Aorta (tissue), 5 donors: ENCODE results near the gene APOL6. TPM values are rescaled to one million over a fixed set of nuclear protein-coding genes. Genes with fewer than 3 reads are reported as not detected.
"Not testable (repeated sequence)": the region's sequence is repeated elsewhere in the genome, so short reads cannot be mapped to it uniquely, and the experiment has no call there.

Experiments used
- ATAC-seq: fragments of 200-7000 bp; cut with Tn5 transposase; one replicate; pipeline ENCODE4 v1.9.1; 2022; ENCODE audit warnings: moderate library complexity; ENCODE audit not compliant: low FRiP score
- DNase-seq, 2 donors: peaks; one replicate each; pipeline ENCODE4 v3.0.0-alpha.2; 2020
- H3K27ac ChIP-seq, 2 donors: one replicate each; pipeline ENCODE4 v1.5.1; 2013; ENCODE audit warnings: low read length in 2 of 2, mild to moderate bottlenecking in 2 of 2, moderate library complexity in 2 of 2, control low read depth in 1 of 2, inconsistent platforms in 1 of 2, low read depth in 1 of 2
- H3K27me3 ChIP-seq, 2 donors: one replicate each; pipeline ENCODE4 v1.6.1; 2013; ENCODE audit warnings: control low read depth in 1 of 2, low read length in 1 of 2, mild to moderate bottlenecking in 1 of 2, moderate library complexity in 1 of 2; ENCODE audit not compliant: insufficient read depth in 2 of 2, control insufficient read depth in 1 of 2
- H3K36me3 ChIP-seq, 2 donors: one replicate each; pipeline ENCODE4 v1.6.1; 2013; ENCODE audit warnings: control low read depth in 1 of 2, low read length in 1 of 2, mild to moderate bottlenecking in 1 of 2; ENCODE audit not compliant: insufficient read depth in 2 of 2, control insufficient read depth in 1 of 2
- H3K4me1 ChIP-seq, 2 donors: one replicate each; pipeline ENCODE4 v1.6.1; 2013; ENCODE audit warnings: low read length in 2 of 2, control low read depth in 1 of 2, mild to moderate bottlenecking in 1 of 2, moderate library complexity in 1 of 2; ENCODE audit not compliant: insufficient read depth in 2 of 2, control insufficient read depth in 1 of 2
- H3K4me3 ChIP-seq, 2 donors: one replicate each; pipeline ENCODE4 v1.5.1; 2013; ENCODE audit warnings: low read length in 2 of 2, control low read depth in 1 of 2, mild to moderate bottlenecking in 1 of 2
- H3K9me3 ChIP-seq: one replicate; pipeline ENCODE4 v1.6.1; 2013; ENCODE audit warnings: mild to moderate bottlenecking, low read length; ENCODE audit not compliant: control insufficient read depth
- WGBS, 2 donors: extraction: QIAGEN DNeasy Blood & Tissue Kit; methylation state at CpG; one replicate each; pipeline ENCODE4 v1.1.7; 2013; 5-methylcytosine and 5-hydroxymethylcytosine counted together
- intact Hi-C, 2 donors: fragments of 100-400 bp; cut with DNase I; formaldehyde crosslinking; loops; one replicate each; pipeline versions ENCODE4 v1.14.2 to v1.15.0; 2022
- polyA plus RNA-seq, 2 donors: library from polyadenylated mRNA; stranded (reverse); fragments of 200-250 nt; gene quantifications; one replicate each; pipeline ENCODE4 v1.2.3, GENCODE V29; 2013
- total RNA-seq, 2 donors: library from RNA; stranded (reverse); fragmentation: NEBNext Ultra II Directional; extraction: Animal tissue kit (Norgen Biotek cat#: 25700); gene quantifications; one replicate each; pipeline ENCODE4 v1.2.1, GENCODE V29; 2021
- donor health status: healthy with polysubstance abuse.
- donor health status: Bipolar disorder and iron deficiency.
- donor health status: DM: no; HTN: no; CAD: no.
- donor health status: DM: no; HTN: no; CAD: no.
- donor health status: DM: yes; HTN: yes; CAD: no.

The APOL6 gene
- total and polyA plus RNA-seq, 4 donors, result 5.0 to 19.0 (median 10.4) TPM

DNA sequence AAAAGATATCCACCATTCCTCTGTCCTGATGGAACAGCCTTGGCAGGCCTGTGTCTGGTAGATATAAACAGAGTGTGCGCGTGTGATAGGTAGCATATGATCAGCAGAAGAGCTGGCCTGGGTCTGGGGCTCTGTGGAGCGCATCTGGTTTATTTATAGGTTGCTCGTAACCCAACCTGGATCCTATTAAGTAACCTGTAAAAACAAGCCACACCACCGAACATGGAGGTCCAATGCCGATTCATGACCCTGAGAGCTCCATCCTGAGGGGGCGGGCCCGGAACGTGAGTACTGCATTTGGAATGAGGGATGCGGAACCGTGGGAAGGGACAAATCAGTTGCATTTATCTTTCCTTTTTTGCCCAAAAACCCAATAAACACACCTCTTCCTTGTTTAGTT, 37.5 kb downstream of the APOL6 start:
- Histone ChIP-seq H3K4me1 (no peaks in the 10 kb centered on the region), H3K27ac (no peak overlapping the region), H3K36me3 (no peaks in the 10 kb centered on the region), H3K27me3 (no peaks in the 10 kb centered on the region), H3K4me3 (no peak overlapping the region), H3K9me3 (peaks cover 1% of the 10 kb centered on the region)
- WGBS, 2 donors, result 88 to 89% methylated on average over 11 of the region's 11 CpGs
- DNase-seq (no peak), ATAC-seq (no peak)
- intact Hi-C loops, result no loop called here

DNA sequence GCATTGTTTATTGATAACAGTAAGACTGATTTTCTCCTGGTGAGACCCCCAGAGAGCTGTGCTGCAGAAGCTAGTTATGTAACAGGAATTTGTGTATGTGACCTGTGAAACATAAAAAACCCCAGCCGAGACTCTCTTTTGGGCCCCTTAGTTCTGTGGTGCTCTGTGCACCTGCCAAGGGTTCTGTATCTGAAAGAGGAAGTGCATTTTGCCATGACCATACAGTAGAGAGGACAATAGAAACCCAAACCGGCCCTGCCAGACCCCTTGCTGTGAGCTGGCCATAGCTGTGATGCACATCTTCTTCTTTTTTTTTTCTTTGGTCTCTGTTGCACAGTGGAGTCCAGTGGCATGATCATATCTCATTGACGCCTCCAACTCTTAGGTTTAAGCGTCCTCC, 38.1 kb downstream of the APOL6 start:
- WGBS, 2 donors, result 80 to 88% methylated on average over 4 of the region's 4 CpGs
- Histone ChIP-seq H3K4me1 (no peaks in the 10 kb centered on the region), H3K36me3 (no peaks in the 10 kb centered on the region), H3K9me3 (peaks cover 1% of the 10 kb centered on the region), H3K27ac (no peak overlapping the region), H3K27me3 (no peaks in the 10 kb centered on the region), H3K4me3 (no peak overlapping the region)
- DNase-seq, result no peak
- intact Hi-C loops, result no loop called here
- ATAC-seq, result no peak

DNA sequence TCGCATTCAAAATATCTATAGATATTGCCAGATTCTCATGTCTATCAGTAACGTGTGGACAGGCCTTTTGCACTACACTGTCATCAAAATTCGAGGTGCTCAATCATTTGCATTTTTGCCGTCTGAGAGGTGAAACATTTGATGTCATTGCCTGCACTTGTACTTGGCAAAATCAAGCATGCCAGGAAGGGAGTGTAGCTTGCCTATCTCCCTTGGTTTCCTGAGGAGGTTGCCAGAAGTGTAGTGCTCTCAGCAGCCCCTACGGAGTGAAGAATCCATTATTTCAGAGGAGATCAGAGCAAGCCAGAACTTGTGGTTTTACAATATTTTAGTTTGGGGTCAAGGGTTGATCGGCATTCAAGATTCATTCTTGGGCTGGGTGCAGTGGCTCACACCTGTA, 39.2 kb downstream of the APOL6 start:
- Histone ChIP-seq H3K36me3 (no peaks in the 10 kb centered on the region), H3K9me3 (peaks cover 1% of the 10 kb centered on the region), H3K4me1 (no peaks in the 10 kb centered on the region), H3K4me3 (no peak overlapping the region), H3K27ac (no peak overlapping the region), H3K27me3 (no peaks in the 10 kb centered on the region)
- DNase-seq (no peak), ATAC-seq (no peak)
- intact Hi-C loops, result no loop called here
- 79 to 84% methylated on average over 6 of the region's 6 CpGs for WGBS, 2 donors

DNA sequence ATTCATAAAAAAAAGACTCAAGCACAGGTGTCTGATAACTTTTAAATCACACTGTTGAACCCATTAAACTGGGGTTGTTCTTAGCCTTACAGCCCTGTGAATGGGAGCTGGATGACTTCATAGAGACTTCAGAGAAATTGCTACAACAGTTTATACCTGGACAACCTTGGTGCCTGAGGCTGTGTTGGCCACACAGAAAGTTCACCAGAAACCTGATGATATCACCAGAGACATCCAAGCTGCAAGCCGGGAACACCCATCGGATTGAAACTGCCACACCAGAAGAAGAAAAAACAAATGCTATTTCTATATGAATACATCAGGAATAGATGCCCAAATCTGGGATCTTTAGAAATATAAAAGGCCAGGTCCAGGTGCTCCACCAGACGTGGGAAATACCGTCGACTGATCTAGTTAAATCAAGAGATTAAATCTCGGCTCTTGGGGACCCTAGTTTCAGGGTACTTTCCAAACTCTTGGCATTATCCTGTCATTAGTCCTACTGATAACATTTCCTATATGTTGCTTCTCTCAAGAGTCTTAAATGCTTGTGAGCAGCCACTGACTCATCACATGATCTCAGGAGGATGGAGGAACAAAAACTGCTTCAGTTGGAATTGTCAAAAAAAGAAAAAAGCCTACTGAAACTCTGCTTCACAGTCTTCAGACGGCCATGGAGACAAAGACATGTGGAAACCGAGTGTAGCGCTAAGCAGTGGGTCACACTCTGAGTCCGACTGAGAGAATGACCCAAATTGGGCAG, 40.8 kb downstream of the APOL6 start:
- Histone ChIP-seq H3K27ac (no peak overlapping the region), H3K4me1 (no peaks in the 10 kb centered on the region), H3K36me3 (no peaks in the 10 kb centered on the region), H3K27me3 (no peaks in the 10 kb centered on the region), H3K4me3 (no peak overlapping the region), H3K9me3 (peaks cover 1% of the 10 kb centered on the region)
- WGBS, 2 donors, result 84% methylated on average over 10 of the region's 10 CpGs
- ATAC-seq, result no peak
- intact Hi-C loops, result no loop called here
- no peak for DNase-seq

DNA sequence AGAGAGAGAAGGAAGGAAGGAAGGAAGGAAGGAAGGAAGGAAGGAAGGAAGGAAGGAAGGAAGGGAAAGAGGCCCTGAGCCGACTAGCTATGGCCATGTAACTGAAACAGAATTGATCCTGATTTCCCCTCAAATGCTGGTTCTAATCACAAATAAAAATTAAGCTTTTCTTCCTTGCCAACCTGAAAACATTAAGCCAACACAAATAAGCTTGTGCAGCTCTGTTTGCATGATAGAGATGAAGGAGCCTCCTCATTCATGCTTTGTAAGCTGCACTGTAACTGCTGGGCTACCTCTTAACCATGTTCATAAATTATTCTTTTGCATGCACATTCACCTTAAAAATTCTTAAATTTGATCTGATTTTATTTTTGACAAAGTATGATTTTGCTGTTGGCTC, 41.8 kb downstream of the APOL6 start:
- WGBS, 2 donors, result 55 to 70% methylated on average over 1 of the region's 1 CpG
- no peaks in the 10 kb centered on the region for H3K27me3 ChIP-seq
- no peak overlapping the region for H3K4me3 ChIP-seq
- peaks cover 1% of the 10 kb centered on the region for H3K9me3 ChIP-seq
- no peaks in the 10 kb centered on the region for H3K36me3 ChIP-seq
- DNase-seq, result no peak
- no peak for ATAC-seq
- intact Hi-C loops, result no loop called here
- H3K27ac ChIP-seq, result no peak overlapping the region
- H3K4me1 ChIP-seq, result no peaks in the 10 kb centered on the region

DNA sequence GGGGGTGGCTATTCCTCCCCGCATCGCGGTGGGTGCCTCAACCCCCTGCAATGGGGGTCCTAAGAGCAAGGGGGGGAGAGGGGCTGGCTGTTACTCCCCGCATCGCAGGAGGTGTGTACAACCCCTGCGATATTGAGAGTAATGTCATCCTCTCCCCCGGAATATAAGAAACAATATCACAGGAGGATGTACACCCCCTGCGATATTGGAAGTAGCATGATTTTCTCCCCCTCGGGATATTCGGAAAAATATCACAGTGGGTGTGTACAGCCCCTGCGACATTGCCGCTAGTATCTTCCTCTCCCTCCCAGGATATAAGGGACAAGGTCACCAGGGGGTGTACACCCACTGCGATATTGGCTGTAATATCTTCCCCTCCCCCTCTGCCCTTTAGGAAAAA, 47.0 kb downstream of the APOL6 start:
- H3K36me3 ChIP-seq, result no peaks in the 10 kb centered on the region
- WGBS, 2 donors, result 82 to 85% methylated on average over 13 of the region's 13 CpGs
- no peaks in the 10 kb centered on the region for H3K4me1 ChIP-seq
- H3K9me3 ChIP-seq, result no peaks in the 10 kb centered on the region
- DNase-seq (no peak), ATAC-seq (no peak)
- H3K4me3 ChIP-seq, result no peak overlapping the region
- intact Hi-C loops, result no loop called here
- H3K27ac ChIP-seq, result no peak overlapping the region
- no peaks in the 10 kb centered on the region for H3K27me3 ChIP-seq

DNA sequence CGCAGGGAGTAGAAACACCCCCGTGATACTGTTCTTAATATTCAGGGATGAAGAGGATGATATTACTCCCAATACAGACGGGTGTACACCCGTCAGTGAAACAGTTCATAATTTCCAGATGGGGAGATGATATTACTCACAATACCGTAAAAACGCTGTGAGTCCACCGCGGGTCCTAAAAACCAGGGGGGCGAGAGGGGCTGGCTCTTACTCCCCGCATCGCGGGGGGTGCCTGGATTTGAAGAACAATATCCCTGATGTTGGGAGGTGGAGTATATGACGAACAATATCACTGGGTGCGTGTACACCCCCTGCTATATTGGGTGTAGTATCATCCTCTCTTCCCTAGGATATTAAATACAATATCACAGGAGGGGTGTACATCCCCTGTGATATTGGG, 48.9 kb downstream of the APOL6 start:
- WGBS, 2 donors, result 72 to 75% methylated on average over 14 of the region's 14 CpGs
- DNase-seq, result no peak
- intact Hi-C loops, result no loop called here
- Histone ChIP-seq H3K27ac (no peak overlapping the region), H3K27me3 (no peaks in the 10 kb centered on the region), H3K4me1 (no peaks in the 10 kb centered on the region), H3K36me3 (no peaks in the 10 kb centered on the region), H3K9me3 (no peaks in the 10 kb centered on the region), H3K4me3 (no peak overlapping the region)
- ATAC-seq, result no peak

DNA sequence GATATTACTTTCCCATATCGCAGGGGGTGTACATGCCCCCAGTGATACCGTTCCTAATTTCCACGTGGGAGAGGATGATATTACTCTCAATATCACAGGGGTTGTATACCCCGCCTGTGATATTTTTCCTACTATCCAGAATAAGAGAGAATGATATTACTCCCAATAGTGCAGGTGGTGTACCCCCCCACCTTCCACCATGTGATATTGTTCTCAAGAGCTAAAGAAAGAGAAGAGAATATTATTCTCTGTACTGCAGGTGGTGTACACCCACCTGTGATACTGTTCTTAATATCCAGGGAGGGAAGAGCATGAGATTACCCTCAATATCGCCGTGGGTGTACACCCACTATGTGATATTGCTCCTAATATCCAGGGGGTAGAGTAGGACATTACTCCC, 51.6 kb downstream of the APOL6 start:
- H3K27ac ChIP-seq, H3K27me3 ChIP-seq, ATAC-seq, intact Hi-C loops, DNase-seq, H3K36me3 ChIP-seq, H3K4me3 ChIP-seq, H3K9me3 ChIP-seq, H3K4me1 ChIP-seq: not testable (repeated sequence)
- WGBS, 2 donors, result 71 to 72% methylated on average over 6 of the region's 6 CpGs

DNA sequence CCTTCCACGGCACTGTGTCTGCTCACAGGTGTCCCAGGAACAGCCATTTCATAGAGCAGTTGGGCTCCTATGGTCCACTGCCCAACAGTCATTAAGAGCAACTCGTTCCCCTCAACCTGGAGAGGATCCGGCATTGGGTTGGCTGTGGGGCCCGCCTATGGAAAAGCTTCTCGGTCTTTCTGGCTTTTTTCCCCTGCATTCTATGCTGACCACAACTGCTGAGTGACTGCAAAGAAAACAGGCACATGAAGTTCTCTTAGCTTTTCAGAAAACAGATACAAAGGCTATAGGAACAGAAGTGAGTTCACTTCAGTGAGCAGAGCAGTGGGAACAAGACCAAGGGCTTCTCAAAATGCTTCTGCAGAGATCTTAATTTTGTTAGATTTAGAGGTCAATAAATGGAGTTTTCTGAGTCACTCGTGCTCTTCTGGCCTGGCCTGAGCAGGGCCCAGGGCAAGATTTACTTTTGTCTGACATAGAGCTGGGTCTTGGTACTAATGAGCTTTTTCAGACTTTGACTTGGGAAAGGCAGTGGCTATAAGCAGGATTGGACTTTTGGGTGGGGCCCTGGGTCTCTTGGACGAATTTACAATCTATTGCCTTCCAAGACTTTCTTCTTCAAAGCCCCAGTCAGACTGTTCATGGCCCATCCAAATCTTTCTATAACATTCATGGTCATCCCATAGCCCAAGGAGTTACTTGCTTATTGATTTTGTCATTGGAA, 55.8 kb downstream of the APOL6 start:
- 71 to 78% methylated on average over 7 of the region's 7 CpGs for WGBS, 2 donors

More for the DNA sequence above, 55.8 kb downstream of the APOL6 start:
- no peaks in the 10 kb centered on the region for H3K36me3 ChIP-seq
- no peaks in the 10 kb centered on the region for H3K9me3 ChIP-seq
- intact Hi-C loops, result no loop called here
- no peak for DNase-seq
- no peak for ATAC-seq
- no peak overlapping the region for H3K27ac ChIP-seq
- H3K4me3 ChIP-seq, result no peak overlapping the region
- H3K27me3 ChIP-seq, result no peaks in the 10 kb centered on the region
- H3K4me1 ChIP-seq, result no peaks in the 10 kb centered on the region
